ENCODE results near the gene RGMA.

Gene RGMA

GRCh38 chr15:93089727-93090305 lies 805 bp upstream of the RGMA start:
- no peak for FAIRE-seq

- no peak for FAIRE-seq
Observed at GRCh38 chr15:93088200-93088980, 621 bp downstream of the RGMA start.

GRCh38 chr15:93087825-93088199 lies 1.2 kb downstream of the RGMA start:
- no peak for FAIRE-seq

- no peak for FAIRE-seq
Observed at GRCh38 chr15:93086791-93087190, 2.2 kb downstream of the RGMA start.

GRCh38 chr15:93085692-93086091 lies 3.3 kb downstream of the RGMA start:
- no peak for FAIRE-seq

- FAIRE-seq = no peak
Observed at GRCh38 chr15:93082861-93083260, 6.2 kb downstream of the RGMA start.

- no peak for FAIRE-seq
Observed at GRCh38 chr15:93081399-93081798, 7.6 kb downstream of the RGMA start.

- FAIRE-seq = no peak
Observed at GRCh38 chr15:93080451-93080850, 8.6 kb downstream of the RGMA start.

GRCh38 chr15:93076875-93077274 lies 12.1 kb downstream of the RGMA start:
- FAIRE-seq = no peak

- no peak for FAIRE-seq
Observed at GRCh38 chr15:93076217-93076616, 12.8 kb downstream of the RGMA start.

GRCh38 chr15:93074599-93074998 lies 14.4 kb downstream of the RGMA start:
- FAIRE-seq = no peak

- FAIRE-seq = no peak
Observed at GRCh38 chr15:93073465-93073952, 15.5 kb downstream of the RGMA start.

GRCh38 chr15:93072411-93073394 lies 16.3 kb downstream of the RGMA start:
- no peak for FAIRE-seq

- FAIRE-seq = no peak
Observed at GRCh38 chr15:93072011-93072410, 17.0 kb downstream of the RGMA start.

- no peak for FAIRE-seq
Observed at GRCh38 chr15:93071469-93071936, 17.5 kb downstream of the RGMA start.

- FAIRE-seq = no peak
Observed at GRCh38 chr15:93070551-93071296, 18.3 kb downstream of the RGMA start.

GRCh38 chr15:93070132-93070531 lies 18.9 kb downstream of the RGMA start:
- FAIRE-seq = no peak

GRCh38 chr15:93068581-93069199 lies 20.3 kb downstream of the RGMA start:
- FAIRE-seq = no peak

GRCh38 chr15:93067649-93068085 lies 21.3 kb downstream of the RGMA start:
- no peak for FAIRE-seq

- FAIRE-seq = no peak
Observed at GRCh38 chr15:93066834-93067648, 22.0 kb downstream of the RGMA start.

GRCh38 chr15:93066224-93066681 lies 22.8 kb downstream of the RGMA start:
- FAIRE-seq = no peak

Data from TTC549 (cell line).